ENCODE measurements around the gene BABAM2. TPM values are rescaled to one million over a fixed set of nuclear protein-coding genes. Genes with fewer than 3 reads are reported as not detected.

Gene BABAM2
- total and polyA plus RNA-seq, 2 experiments from 2014 or later = 17.8 to 21.5 TPM

- no peaks in the 10 kb centered on the region for H3K9me2 ChIP-seq (ENCODE audit: insufficient read depth)
- no peak for DNase-seq (ENCODE audit: low spot score)
- H2AFZ ChIP-seq = no peak overlapping the region
- Mint-ChIP-seq H3K4me3 (no peak overlapping the region), H3K4me1 (no peaks in the 10 kb centered on the region), H3K27me3 (ENCODE audit: insufficient read depth, low read depth, poor library complexity) (peaks cover 2% of the 10 kb centered on the region), H3K27ac (no peak overlapping the region), H3K9me3 (peaks cover 25% of the 10 kb centered on the region), H3K36me3 (ENCODE audit: low read depth) (peaks cover 17% of the 10 kb centered on the region)
- ATAC-seq = no peak
- no peaks in the 10 kb centered on the region for H3K27me3 ChIP-seq (ENCODE audit: insufficient read depth)
- no peaks in the 10 kb centered on the region for H4K20me1 ChIP-seq (replicated peaks; ENCODE audit: insufficient read depth)
- no peaks in the 10 kb centered on the region for H3K36me3 ChIP-seq (ENCODE audit: insufficient read depth)
- H3K27ac ChIP-seq (ENCODE audit: low read depth) = no peak overlapping the region
- H3F3A ChIP-seq (replicated peaks; ENCODE audit: low read depth) = no peaks in the 10 kb centered on the region
- H3K79me2 ChIP-seq (replicated peaks; ENCODE audit: insufficient read depth) = no peaks in the 10 kb centered on the region
- H3K4me1 ChIP-seq (ENCODE audit: insufficient read depth) = no peaks in the 10 kb centered on the region
- no peak for TF ChIP-seq ZNF331 (CRISPR knock-in tag; IDR thresholded peaks at IDR 0.05; ENCODE audit: low read depth)
- TF ChIP-seq ETS1 (IDR thresholded peaks at IDR 0.05) = no peak
- TF ChIP-seq EZH2 (IDR thresholded peaks at IDR 0.05; ENCODE audit: low read depth, unreplicated experiment) = no peak
- TF ChIP-seq JUNB (IDR thresholded peaks at IDR 0.05; ENCODE audit: unreplicated experiment) = no peak
- TF ChIP-seq, protein P1, sequence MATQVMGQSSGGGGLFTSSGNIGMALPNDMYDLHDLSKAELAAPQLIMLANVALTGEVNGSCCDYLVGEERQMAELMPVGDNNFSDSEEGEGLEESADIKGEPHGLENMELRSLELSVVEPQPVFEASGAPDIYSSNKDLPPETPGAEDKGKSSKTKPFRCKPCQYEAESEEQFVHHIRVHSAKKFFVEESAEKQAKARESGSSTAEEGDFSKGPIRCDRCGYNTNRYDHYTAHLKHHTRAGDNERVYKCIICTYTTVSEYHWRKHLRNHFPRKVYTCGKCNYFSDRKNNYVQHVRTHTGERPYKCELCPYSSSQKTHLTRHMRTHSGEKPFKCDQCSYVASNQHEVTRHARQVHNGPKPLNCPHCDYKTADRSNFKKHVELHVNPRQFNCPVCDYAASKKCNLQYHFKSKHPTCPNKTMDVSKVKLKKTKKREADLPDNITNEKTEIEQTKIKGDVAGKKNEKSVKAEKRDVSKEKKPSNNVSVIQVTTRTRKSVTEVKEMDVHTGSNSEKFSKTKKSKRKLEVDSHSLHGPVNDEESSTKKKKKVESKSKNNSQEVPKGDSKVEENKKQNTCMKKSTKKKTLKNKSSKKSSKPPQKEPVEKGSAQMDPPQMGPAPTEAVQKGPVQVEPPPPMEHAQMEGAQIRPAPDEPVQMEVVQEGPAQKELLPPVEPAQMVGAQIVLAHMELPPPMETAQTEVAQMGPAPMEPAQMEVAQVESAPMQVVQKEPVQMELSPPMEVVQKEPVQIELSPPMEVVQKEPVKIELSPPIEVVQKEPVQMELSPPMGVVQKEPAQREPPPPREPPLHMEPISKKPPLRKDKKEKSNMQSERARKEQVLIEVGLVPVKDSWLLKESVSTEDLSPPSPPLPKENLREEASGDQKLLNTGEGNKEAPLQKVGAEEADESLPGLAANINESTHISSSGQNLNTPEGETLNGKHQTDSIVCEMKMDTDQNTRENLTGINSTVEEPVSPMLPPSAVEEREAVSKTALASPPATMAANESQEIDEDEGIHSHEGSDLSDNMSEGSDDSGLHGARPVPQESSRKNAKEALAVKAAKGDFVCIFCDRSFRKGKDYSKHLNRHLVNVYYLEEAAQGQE (IDR thresholded peaks at IDR 0.05; ENCODE audit: unreplicated experiment) = no peak
- TF ChIP-seq ZNF114 (CRISPR knock-in tag; IDR thresholded peaks at IDR 0.05) = no peak
- no peak for TF ChIP-seq NANOG (IDR thresholded peaks at IDR 0.05; ENCODE audit: borderline replicate concordance)
- TF ChIP-seq EZH2phosphoT487 (IDR thresholded peaks at IDR 0.05; ENCODE audit: unreplicated experiment) = no peak
- no peak for TF ChIP-seq POLR2AphosphoS5 (IDR thresholded peaks at IDR 0.05; ENCODE audit: low read depth)
- no peak for TF ChIP-seq STAT1 (IDR thresholded peaks at IDR 0.05; ENCODE audit: unreplicated experiment)
- TF ChIP-seq CREB1 (CRISPR knock-in tag; IDR thresholded peaks at IDR 0.05; ENCODE audit: low read depth) = no peak
- TF ChIP-seq, protein P2, sequence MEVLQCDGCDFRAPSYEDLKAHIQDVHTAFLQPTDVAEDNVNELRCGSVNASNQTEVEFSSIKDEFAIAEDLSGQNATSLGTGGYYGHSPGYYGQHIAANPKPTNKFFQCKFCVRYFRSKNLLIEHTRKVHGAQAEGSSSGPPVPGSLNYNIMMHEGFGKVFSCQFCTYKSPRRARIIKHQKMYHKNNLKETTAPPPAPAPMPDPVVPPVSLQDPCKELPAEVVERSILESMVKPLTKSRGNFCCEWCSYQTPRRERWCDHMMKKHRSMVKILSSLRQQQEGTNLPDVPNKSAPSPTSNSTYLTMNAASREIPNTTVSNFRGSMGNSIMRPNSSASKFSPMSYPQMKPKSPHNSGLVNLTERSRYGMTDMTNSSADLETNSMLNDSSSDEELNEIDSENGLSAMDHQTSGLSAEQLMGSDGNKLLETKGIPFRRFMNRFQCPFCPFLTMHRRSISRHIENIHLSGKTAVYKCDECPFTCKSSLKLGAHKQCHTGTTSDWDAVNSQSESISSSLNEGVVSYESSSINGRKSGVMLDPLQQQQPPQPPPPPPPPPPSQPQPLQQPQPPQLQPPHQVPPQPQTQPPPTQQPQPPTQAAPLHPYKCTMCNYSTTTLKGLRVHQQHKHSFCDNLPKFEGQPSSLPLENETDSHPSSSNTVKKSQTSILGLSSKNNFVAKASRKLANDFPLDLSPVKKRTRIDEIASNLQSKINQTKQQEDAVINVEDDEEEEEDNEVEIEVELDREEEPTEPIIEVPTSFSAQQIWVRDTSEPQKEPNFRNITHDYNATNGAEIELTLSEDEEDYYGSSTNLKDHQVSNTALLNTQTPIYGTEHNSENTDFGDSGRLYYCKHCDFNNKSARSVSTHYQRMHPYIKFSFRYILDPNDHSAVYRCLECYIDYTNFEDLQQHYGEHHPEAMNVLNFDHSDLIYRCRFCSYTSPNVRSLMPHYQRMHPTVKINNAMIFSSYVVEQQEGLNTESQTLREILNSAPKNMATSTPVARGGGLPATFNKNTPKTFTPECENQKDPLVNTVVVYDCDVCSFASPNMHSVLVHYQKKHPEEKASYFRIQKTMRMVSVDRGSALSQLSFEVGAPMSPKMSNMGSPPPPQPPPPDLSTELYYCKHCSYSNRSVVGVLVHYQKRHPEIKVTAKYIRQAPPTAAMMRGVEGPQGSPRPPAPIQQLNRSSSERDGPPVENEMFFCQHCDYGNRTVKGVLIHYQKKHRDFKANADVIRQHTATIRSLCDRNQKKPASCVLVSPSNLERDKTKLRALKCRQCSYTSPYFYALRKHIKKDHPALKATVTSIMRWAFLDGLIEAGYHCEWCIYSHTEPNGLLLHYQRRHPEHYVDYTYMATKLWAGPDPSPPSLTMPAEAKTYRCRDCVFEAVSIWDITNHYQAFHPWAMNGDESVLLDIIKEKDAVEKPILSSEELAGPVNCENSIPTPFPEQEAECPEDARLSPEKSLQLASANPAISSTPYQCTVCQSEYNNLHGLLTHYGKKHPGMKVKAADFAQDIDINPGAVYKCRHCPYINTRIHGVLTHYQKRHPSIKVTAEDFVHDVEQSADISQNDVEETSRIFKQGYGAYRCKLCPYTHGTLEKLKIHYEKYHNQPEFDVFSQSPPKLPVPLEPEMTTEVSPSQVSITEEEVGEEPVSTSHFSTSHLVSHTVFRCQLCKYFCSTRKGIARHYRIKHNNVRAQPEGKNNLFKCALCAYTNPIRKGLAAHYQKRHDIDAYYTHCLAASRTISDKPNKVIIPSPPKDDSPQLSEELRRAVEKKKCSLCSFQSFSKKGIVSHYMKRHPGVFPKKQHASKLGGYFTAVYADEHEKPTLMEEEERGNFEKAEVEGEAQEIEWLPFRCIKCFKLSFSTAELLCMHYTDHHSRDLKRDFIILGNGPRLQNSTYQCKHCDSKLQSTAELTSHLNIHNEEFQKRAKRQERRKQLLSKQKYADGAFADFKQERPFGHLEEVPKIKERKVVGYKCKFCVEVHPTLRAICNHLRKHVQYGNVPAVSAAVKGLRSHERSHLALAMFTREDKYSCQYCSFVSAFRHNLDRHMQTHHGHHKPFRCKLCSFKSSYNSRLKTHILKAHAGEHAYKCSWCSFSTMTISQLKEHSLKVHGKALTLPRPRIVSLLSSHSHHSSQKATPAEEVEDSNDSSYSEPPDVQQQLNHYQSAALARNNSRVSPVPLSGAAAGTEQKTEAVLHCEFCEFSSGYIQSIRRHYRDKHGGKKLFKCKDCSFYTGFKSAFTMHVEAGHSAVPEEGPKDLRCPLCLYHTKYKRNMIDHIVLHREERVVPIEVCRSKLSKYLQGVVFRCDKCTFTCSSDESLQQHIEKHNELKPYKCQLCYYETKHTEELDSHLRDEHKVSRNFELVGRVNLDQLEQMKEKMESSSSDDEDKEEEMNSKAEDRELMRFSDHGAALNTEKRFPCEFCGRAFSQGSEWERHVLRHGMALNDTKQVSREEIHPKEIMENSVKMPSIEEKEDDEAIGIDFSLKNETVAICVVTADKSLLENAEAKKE (CRISPR knock-in tag; IDR thresholded peaks at IDR 0.05) = no peak
- TF ChIP-seq, protein P3, sequence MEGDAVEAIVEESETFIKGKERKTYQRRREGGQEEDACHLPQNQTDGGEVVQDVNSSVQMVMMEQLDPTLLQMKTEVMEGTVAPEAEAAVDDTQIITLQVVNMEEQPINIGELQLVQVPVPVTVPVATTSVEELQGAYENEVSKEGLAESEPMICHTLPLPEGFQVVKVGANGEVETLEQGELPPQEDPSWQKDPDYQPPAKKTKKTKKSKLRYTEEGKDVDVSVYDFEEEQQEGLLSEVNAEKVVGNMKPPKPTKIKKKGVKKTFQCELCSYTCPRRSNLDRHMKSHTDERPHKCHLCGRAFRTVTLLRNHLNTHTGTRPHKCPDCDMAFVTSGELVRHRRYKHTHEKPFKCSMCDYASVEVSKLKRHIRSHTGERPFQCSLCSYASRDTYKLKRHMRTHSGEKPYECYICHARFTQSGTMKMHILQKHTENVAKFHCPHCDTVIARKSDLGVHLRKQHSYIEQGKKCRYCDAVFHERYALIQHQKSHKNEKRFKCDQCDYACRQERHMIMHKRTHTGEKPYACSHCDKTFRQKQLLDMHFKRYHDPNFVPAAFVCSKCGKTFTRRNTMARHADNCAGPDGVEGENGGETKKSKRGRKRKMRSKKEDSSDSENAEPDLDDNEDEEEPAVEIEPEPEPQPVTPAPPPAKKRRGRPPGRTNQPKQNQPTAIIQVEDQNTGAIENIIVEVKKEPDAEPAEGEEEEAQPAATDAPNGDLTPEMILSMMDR (conservative IDR thresholded peaks at IDR 0.05; ENCODE audit: low read depth in 2 of 2) = no peak
- no peak overlapping the region for H3K4me2 ChIP-seq
- H3K4me3 ChIP-seq = no peak overlapping the region
Measured at GRCh38 chr2:27965841-27966240, 75.3 kb downstream of the BABAM2 start.
